Measurements from ENCODE around the gene KMT2E. TPM values are rescaled to one million over a fixed set of nuclear protein-coding genes. Genes with fewer than 3 reads are reported as not detected.
A peak's percentile ranks its signal among the peaks of the same experiment; 100 is the strongest.
"Not testable (repeated sequence)": the region's sequence is repeated elsewhere in the genome, so short reads cannot be mapped to it uniquely, and the experiment has no call there.

The KMT2E gene
- total RNA-seq, 1 experiment from 2014 or later: 68.3 TPM

- Histone ChIP-seq H3K36me3 (0 out of 2 replicates have a peak, but pooled peaks cover 6% of the 10 kb centered on the region), H3K27me3 (no peaks in the 10 kb centered on the region), H3K4me3 (no peak overlapping the region), H3K4me1 (peaks cover 23% of the 10 kb centered on the region), H3K9me3 (replicated peaks) (no peaks in the 10 kb centered on the region), H3K27ac (no peak overlapping the region)
- no peak for DNase-seq
Observed at GRCh38 chr7:105021967-105022366, 8.0 kb downstream of the KMT2E start.

GRCh38 chr7:105022458-105022857 lies 8.5 kb downstream of the KMT2E start:
- Histone ChIP-seq H3K36me3 (0 out of 2 replicates have a peak, but pooled peaks cover 6% of the 10 kb centered on the region), H3K4me1 (peaks cover 22% of the 10 kb centered on the region), H3K27ac (no peak overlapping the region), H3K27me3 (no peaks in the 10 kb centered on the region), H3K4me3 (no peak overlapping the region), H3K9me3 (replicated peaks) (no peaks in the 10 kb centered on the region)
- no peak for DNase-seq

- Histone ChIP-seq H3K27me3 (no peaks in the 10 kb centered on the region), H3K27ac (no peak overlapping the region)
- DNase-seq: peak in 1 of 2 experiments; percentile 41
Observed at GRCh38 chr7:105024734-105025133, 10.7 kb downstream of the KMT2E start.

GRCh38 chr7:105026750-105027149 lies 12.7 kb downstream of the KMT2E start:
- Histone ChIP-seq H3K27me3 (no peaks in the 10 kb centered on the region), H3K36me3 (0 out of 2 replicates have a peak, but pooled peaks cover 5% of the 10 kb centered on the region), H3K4me3 (no peak overlapping the region), H3K9me3 (replicated peaks) (no peaks in the 10 kb centered on the region), H3K4me1 (peaks cover 13% of the 10 kb centered on the region), H3K27ac (no peak overlapping the region)
- no peak for DNase-seq

More at GRCh38 chr7:105024734-105025133, 10.7 kb downstream of the KMT2E start:
- 0 out of 2 replicates have a peak, but pooled peaks cover 6% of the 10 kb centered on the region for H3K36me3 ChIP-seq
- no peaks in the 10 kb centered on the region for H3K9me3 ChIP-seq (replicated peaks)
- peaks cover 13% of the 10 kb centered on the region for H3K4me1 ChIP-seq
- no peak overlapping the region for H3K4me3 ChIP-seq

- Histone ChIP-seq H3K4me3 (no peak overlapping the region), H3K4me1 (peaks cover 13% of the 10 kb centered on the region), H3K9me3 (replicated peaks) (no peaks in the 10 kb centered on the region), H3K27ac (no peak overlapping the region), H3K27me3 (no peaks in the 10 kb centered on the region), H3K36me3 (no peaks in the 10 kb centered on the region)
- no peak for DNase-seq
Observed at GRCh38 chr7:105027176-105027853, 13.3 kb downstream of the KMT2E start.

GRCh38 chr7:105028004-105028403 lies 14.0 kb downstream of the KMT2E start:
- no peak for DNase-seq
- no peak overlapping the region for H3K4me3 ChIP-seq
- no peak overlapping the region for H3K27ac ChIP-seq
- peaks cover 5% of the 10 kb centered on the region; the same call in 1 of the 2 replicates for H3K36me3 ChIP-seq
- no peaks in the 10 kb centered on the region for H3K9me3 ChIP-seq (replicated peaks)
- no peaks in the 10 kb centered on the region for H3K27me3 ChIP-seq
- H3K4me1 ChIP-seq: peaks cover 13% of the 10 kb centered on the region

GRCh38 chr7:105028941-105029340 lies 14.9 kb downstream of the KMT2E start:
- not testable (repeated sequence) for H3K4me3 ChIP-seq; H3K27me3 ChIP-seq; DNase-seq; H3K36me3 ChIP-seq; H3K27ac ChIP-seq; H3K9me3 ChIP-seq (replicated peaks)
- peaks cover 16% of the 10 kb centered on the region for H3K4me1 ChIP-seq

GRCh38 chr7:105030447-105030846 lies 16.4 kb downstream of the KMT2E start:
- Histone ChIP-seq H3K36me3 (peaks cover 5% of the 10 kb centered on the region; the same call in 1 of the 2 replicates), H3K27me3 (no peaks in the 10 kb centered on the region), H3K27ac (no peak overlapping the region), H3K4me3 (no peak overlapping the region), H3K4me1 (peaks cover 7% of the 10 kb centered on the region), H3K9me3 (replicated peaks) (no peaks in the 10 kb centered on the region)
- no peak for DNase-seq

- H3K27ac ChIP-seq: no peak overlapping the region
- H3K9me3 ChIP-seq (replicated peaks): no peaks in the 10 kb centered on the region
- no peak for DNase-seq
- no peaks in the 10 kb centered on the region for H3K27me3 ChIP-seq
- no peak overlapping the region for H3K4me3 ChIP-seq
- peaks cover 18% of the 10 kb centered on the region for H3K4me1 ChIP-seq
- peaks cover 5% of the 10 kb centered on the region; the same call in 1 of the 2 replicates for H3K36me3 ChIP-seq
Observed at GRCh38 chr7:105032553-105033214, 18.7 kb downstream of the KMT2E start.

- Histone ChIP-seq H3K4me1 (peaks cover 22% of the 10 kb centered on the region), H3K4me3 (no peak overlapping the region), H3K9me3 (replicated peaks) (no peaks in the 10 kb centered on the region), H3K27me3 (no peaks in the 10 kb centered on the region), H3K36me3 (peaks cover 12% of the 10 kb centered on the region), H3K27ac (no peak overlapping the region)
- no peak for DNase-seq
Observed at GRCh38 chr7:105035349-105035748, 21.3 kb downstream of the KMT2E start.

- peaks cover 21% of the 10 kb centered on the region for H3K36me3 ChIP-seq
- H3K27me3 ChIP-seq: no peaks in the 10 kb centered on the region
- no peaks in the 10 kb centered on the region for H3K9me3 ChIP-seq (replicated peaks)
- H3K4me3 ChIP-seq: no peak overlapping the region
- H3K4me1 ChIP-seq: peaks cover 22% of the 10 kb centered on the region
- no peak for DNase-seq
- H3K27ac ChIP-seq: no peak overlapping the region
Observed at GRCh38 chr7:105036217-105037168, 22.5 kb downstream of the KMT2E start.

- no peak for DNase-seq
- H3K36me3 ChIP-seq: peaks cover 27% of the 10 kb centered on the region
- H3K9me3 ChIP-seq (replicated peaks): no peaks in the 10 kb centered on the region
- H3K4me3 ChIP-seq: no peak overlapping the region
- H3K27ac ChIP-seq: no peak overlapping the region
- no peaks in the 10 kb centered on the region for H3K27me3 ChIP-seq
- H3K4me1 ChIP-seq: peaks cover 22% of the 10 kb centered on the region
Observed at GRCh38 chr7:105037319-105037718, 23.3 kb downstream of the KMT2E start.

GRCh38 chr7:105044449-105045070 lies 30.6 kb downstream of the KMT2E start:
- Histone ChIP-seq H3K27me3 (no peaks in the 10 kb centered on the region), H3K36me3 (peaks cover 70% of the 10 kb centered on the region), H3K9me3 (replicated peaks) (no peaks in the 10 kb centered on the region), H3K4me1 (no peaks in the 10 kb centered on the region), H3K4me3 (no peak overlapping the region), H3K27ac (no peak overlapping the region)
- no peak for DNase-seq

GRCh38 chr7:105046414-105046813 lies 32.4 kb downstream of the KMT2E start:
- H3K4me3 ChIP-seq: no peak overlapping the region
- DNase-seq: no peak
- H3K36me3 ChIP-seq: peaks cover 67% of the 10 kb centered on the region
- no peaks in the 10 kb centered on the region for H3K9me3 ChIP-seq (replicated peaks)
- H3K27ac ChIP-seq: no peak overlapping the region
- no peaks in the 10 kb centered on the region for H3K27me3 ChIP-seq
- no peaks in the 10 kb centered on the region for H3K4me1 ChIP-seq
